B cell (primary cell): Measurements from ENCODE around the gene ARHGEF33.

Source experiments
- CTCF ChIP-seq: fragments of 200-600 bp; IDR thresholded peaks from one replicate; pipeline ENCODE4 v1.8.0; 2022; ENCODE audit warnings: antibody characterized with exemption, mild to moderate bottlenecking
- EZH2 ChIP-seq: IDR thresholded peaks from 2 replicates; pipeline ENCODE4 v1.6.1; 2012; ENCODE audit warnings: borderline replicate concordance, low read depth, mild to moderate bottlenecking, moderate library complexity, low read length; ENCODE audit not compliant: insufficient read depth, poor library complexity, severe bottlenecking

DNA sequence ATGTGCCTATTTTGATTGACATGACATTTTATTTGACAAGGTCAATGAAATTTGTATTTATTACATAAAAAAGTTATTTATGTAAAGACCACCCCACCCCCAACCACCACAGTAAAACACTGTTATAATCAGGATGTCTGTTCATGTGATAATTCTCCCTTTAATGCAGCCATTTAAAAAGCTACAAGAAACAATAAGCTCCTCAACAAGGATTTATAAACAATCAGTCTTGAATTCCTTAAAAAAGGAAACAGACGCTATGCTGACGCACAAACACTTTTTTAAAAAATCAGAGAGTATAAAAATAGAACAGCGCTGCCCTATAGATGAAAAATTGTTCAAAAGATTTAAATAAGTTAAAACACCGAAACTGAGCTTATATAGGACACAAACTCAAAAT is 129.0 kb downstream of the ARHGEF33 start:
- TF ChIP-seq CTCF = no peak
- no peak for TF ChIP-seq EZH2
